HEK293 (cell line): ENCODE results near the gene BORCS5.

Experiments used
- GLIS1 ChIP-seq: fragments of 450-650 bp; formaldehyde crosslinking; IDR thresholded peaks from 2 replicates; pipeline ENCODE4 v1.5.1; 2016; ENCODE audit warnings: missing biosample characterization, missing genetic modification characterization
- HOXC10 ChIP-seq: sonication (generic); formaldehyde crosslinking; IDR thresholded peaks from 2 replicates; pipeline ENCODE4 v1.8.1; 2023; ENCODE audit warnings: mild to moderate bottlenecking, missing genetic modification reagents
- ZBTB8A ChIP-seq: fragments of 450-650 bp; formaldehyde crosslinking; IDR thresholded peaks from 2 replicates; pipeline ENCODE4 v1.5.1; 2016; ENCODE audit warnings: missing biosample characterization, missing genetic modification characterization
- ZEB2 ChIP-seq: fragments of 450-650 bp; formaldehyde crosslinking; IDR thresholded peaks from 2 replicates; pipeline ENCODE4 v1.5.1; 2016; ENCODE audit warnings: missing biosample characterization, missing genetic modification characterization
- ZFP3 ChIP-seq: fragments of 450-650 bp; formaldehyde crosslinking; IDR thresholded peaks from 2 replicates; pipeline ENCODE4 v1.5.1; 2016; ENCODE audit warnings: low read depth, missing biosample characterization, missing genetic modification characterization
- ZNF2 ChIP-seq: fragments of 450-650 bp; formaldehyde crosslinking; IDR thresholded peaks from 2 replicates; pipeline ENCODE4 v1.5.1; 2016; ENCODE audit warnings: missing biosample characterization, missing genetic modification characterization
- ZNF239 ChIP-seq: fragments of 450-650 bp; formaldehyde crosslinking; IDR thresholded peaks from 2 replicates; pipeline ENCODE4 v1.5.1; 2016; ENCODE audit warnings: missing biosample characterization, missing genetic modification characterization
- ZNF416 ChIP-seq: fragments of 450-650 bp; formaldehyde crosslinking; IDR thresholded peaks from 2 replicates; pipeline ENCODE4 v1.5.1; 2016; ENCODE audit warnings: missing biosample characterization, missing genetic modification characterization
- ZNF514 ChIP-seq: fragments of 450-650 bp; formaldehyde crosslinking; IDR thresholded peaks from 2 replicates; pipeline ENCODE4 v1.5.1; 2016; ENCODE audit warnings: missing biosample characterization, missing genetic modification characterization
- ZNF544 ChIP-seq: fragments of 450-650 bp; formaldehyde crosslinking; IDR thresholded peaks from 2 replicates; pipeline ENCODE4 v1.5.0; 2017; ENCODE audit warnings: missing biosample characterization, missing genetic modification characterization
- ZNF560 ChIP-seq: fragments of 450-650 bp; formaldehyde crosslinking; IDR thresholded peaks from 2 replicates; pipeline ENCODE4 v1.5.1; 2017; ENCODE audit warnings: missing biosample characterization, missing genetic modification characterization, borderline replicate concordance
- TF ChIP-seq, protein P1 (sequence below): fragments of 450-650 bp; formaldehyde crosslinking; IDR thresholded peaks from 2 replicates; pipeline ENCODE4 v1.5.1; 2016; ENCODE audit warnings: missing biosample characterization, missing genetic modification characterization
- TF ChIP-seq, protein P2 (sequence below): fragments of 450-650 bp; formaldehyde crosslinking; optimal IDR thresholded peaks from 2 replicates; pipeline ENCODE3; 2016; ENCODE audit warnings: missing biosample characterization, mild to moderate bottlenecking, missing genetic modification characterization
- TF ChIP-seq, protein P3 (sequence below): fragments of 450-650 bp; formaldehyde crosslinking; conservative IDR thresholded peaks from 2 replicates; pipeline ENCODE4 v1.5.1; 2016; ENCODE audit warnings: low read depth, missing biosample characterization, missing genetic modification characterization
- TF ChIP-seq, protein P4 (sequence below): fragments of 450-650 bp; formaldehyde crosslinking; IDR thresholded peaks from 2 replicates; pipeline ENCODE4; 2016; ENCODE audit warnings: missing biosample characterization, missing genetic modification characterization
- TF ChIP-seq, protein P5 (sequence below): fragments of 450-650 bp; formaldehyde crosslinking; IDR thresholded peaks from 2 replicates; pipeline ENCODE4 v1.5.1; 2017; ENCODE audit warnings: missing biosample characterization, missing genetic modification characterization
- TF ChIP-seq, protein P6 (sequence below): fragments of 450-650 bp; formaldehyde crosslinking; IDR thresholded peaks from 2 replicates; pipeline ENCODE4 v1.5.1; 2016; ENCODE audit warnings: missing biosample characterization, missing genetic modification characterization, borderline replicate concordance
- TF ChIP-seq, protein P7 (sequence below): sonication (generic); formaldehyde crosslinking; IDR thresholded peaks from 2 replicates; pipeline ENCODE4 v1.8.1; 2022; ENCODE audit warnings: mild to moderate bottlenecking, moderate library complexity, missing genetic modification reagents

BORCS5 gene

DNA sequence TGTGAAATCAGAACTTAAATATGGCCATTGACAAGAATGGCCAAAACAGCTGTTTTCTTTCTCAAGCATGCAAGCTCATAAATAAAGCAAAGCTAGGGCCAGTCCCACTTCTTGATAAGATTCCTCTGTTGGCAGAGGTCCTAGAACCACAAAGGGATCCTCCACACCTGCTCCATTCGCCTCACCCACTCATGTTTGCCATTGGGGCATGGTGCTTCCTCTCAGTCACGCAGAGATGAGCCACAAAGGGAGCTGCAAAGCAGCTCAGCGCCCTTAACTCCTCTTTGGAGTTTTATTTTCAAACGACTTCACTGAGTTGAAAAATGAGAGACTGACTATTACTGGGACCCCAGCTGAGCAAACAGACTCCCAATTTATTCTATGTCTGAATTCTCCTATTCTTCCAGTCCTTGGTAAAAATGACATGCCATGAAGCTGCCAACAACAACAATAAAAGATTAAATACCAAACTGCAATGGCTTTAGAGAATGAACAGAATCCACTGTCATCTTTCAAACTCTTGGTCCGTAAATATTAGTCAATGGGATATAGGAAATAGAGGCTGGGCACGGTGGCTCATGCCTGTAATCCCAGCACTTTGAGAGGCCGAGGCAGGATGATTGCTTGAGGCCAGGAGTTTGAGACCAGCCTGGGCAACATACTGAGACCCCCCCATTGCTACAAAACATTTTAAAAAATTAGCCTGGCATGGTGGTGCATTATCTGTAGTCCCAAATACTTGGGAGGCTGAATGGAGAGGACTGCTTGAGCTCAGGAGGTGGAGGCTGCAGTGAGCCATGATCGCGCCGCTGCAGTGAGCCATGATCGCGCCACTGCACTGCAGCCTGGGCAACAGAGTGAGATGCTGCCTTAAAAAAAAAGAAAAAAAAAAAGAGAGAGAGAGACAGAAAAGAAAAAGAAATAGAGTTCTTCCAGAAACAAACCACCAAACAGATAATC is 23.2 kb upstream of the BORCS5 start (continued):
- TF ChIP-seq HOXC10 (CRISPR knock-in tag) (no peak), GLIS1 (tag by site-specific recombination) (peak; percentile 60), ZNF514 (tag by site-specific recombination) (peak; percentile 99), ZBTB8A (tag by site-specific recombination) (peak; percentile 17; the same call in 1 of the 2 replicates), ZNF544 (tag by site-specific recombination) (no peak), ZFP3 (tag by site-specific recombination) (no peak), ZNF416 (tag by site-specific recombination) (no peak), ZNF2 (tag by site-specific recombination) (0 out of 2 replicates have a peak, but pooled peaks have one; percentile 12), ZNF239 (no peak), ZNF560 (tag by site-specific recombination) (no peak), ZEB2 (no peak)
- TF ChIP-seq, protein P1, sequence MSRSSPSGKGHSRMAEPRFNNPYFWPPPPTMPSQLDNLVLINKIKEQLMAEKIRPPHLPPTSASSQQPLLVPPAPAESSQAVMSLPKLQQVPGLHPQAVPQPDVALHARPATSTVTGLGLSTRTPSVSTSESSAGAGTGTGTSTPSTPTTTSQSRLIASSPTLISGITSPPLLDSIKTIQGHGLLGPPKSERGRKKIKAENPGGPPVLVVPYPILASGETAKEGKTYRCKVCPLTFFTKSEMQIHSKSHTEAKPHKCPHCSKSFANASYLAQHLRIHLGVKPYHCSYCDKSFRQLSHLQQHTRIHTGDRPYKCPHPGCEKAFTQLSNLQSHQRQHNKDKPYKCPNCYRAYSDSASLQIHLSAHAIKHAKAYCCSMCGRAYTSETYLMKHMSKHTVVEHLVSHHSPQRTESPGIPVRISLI (tag by site-specific recombination) = no peak; the same call in 1 of the 2 replicates
- TF ChIP-seq, protein P2, sequence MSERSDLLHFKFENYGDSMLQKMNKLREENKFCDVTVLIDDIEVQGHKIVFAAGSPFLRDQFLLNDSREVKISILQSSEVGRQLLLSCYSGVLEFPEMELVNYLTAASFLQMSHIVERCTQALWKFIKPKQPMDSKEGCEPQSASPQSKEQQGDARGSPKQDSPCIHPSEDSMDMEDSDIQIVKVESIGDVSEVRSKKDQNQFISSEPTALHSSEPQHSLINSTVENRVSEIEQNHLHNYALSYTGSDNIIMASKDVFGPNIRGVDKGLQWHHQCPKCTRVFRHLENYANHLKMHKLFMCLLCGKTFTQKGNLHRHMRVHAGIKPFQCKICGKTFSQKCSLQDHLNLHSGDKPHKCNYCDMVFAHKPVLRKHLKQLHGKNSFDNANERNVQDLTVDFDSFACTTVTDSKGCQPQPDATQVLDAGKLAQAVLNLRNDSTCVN (tag by site-specific recombination) = no peak
- TF ChIP-seq, protein P3, sequence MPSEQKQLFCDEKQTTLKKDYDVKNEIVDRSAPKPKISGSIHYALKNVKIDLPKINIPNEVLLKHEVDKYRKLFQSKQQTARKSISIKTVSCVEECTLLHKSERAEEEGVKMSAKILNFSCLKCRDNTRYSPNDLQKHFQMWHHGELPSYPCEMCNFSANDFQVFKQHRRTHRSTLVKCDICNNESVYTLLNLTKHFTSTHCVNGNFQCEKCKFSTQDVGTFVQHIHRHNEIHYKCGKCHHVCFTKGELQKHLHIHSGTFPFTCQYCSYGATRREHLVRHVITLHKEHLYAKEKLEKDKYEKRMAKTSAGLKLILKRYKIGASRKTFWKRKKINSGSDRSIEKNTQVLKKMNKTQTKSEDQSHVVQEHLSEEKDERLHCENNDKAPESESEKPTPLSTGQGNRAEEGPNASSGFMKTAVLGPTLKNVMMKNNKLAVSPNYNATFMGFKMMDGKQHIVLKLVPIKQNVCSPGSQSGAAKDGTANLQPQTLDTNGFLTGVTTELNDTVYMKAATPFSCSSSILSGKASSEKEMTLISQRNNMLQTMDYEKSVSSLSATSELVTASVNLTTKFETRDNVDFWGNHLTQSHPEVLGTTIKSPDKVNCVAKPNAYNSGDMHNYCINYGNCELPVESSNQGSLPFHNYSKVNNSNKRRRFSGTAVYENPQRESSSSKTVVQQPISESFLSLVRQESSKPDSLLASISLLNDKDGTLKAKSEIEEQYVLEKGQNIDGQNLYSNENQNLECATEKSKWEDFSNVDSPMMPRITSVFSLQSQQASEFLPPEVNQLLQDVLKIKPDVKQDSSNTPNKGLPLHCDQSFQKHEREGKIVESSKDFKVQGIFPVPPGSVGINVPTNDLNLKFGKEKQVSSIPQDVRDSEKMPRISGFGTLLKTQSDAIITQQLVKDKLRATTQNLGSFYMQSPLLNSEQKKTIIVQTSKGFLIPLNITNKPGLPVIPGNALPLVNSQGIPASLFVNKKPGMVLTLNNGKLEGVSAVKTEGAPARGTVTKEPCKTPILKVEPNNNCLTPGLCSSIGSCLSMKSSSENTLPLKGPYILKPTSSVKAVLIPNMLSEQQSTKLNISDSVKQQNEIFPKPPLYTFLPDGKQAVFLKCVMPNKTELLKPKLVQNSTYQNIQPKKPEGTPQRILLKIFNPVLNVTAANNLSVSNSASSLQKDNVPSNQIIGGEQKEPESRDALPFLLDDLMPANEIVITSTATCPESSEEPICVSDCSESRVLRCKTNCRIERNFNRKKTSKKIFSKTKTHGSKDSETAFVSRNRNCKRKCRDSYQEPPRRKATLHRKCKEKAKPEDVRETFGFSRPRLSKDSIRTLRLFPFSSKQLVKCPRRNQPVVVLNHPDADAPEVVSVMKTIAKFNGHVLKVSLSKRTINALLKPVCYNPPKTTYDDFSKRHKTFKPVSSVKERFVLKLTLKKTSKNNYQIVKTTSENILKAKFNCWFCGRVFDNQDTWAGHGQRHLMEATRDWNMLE (tag by site-specific recombination) = 0 out of 2 replicates have a peak, but pooled peaks have one; percentile 21
- TF ChIP-seq, protein P4, sequence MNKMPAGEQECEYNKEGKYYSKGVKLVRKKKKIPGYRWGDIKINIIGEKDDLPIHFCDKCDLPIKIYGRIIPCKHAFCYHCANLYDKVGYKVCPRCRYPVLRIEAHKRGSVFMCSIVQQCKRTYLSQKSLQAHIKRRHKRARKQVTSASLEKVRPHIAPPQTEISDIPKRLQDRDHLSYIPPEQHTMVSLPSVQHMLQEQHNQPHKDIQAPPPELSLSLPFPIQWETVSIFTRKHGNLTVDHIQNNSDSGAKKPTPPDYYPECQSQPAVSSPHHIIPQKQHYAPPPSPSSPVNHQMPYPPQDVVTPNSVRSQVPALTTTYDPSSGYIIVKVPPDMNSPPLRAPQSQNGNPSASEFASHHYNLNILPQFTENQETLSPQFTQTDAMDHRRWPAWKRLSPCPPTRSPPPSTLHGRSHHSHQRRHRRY (tag by site-specific recombination) = no peak
- TF ChIP-seq, protein P5, sequence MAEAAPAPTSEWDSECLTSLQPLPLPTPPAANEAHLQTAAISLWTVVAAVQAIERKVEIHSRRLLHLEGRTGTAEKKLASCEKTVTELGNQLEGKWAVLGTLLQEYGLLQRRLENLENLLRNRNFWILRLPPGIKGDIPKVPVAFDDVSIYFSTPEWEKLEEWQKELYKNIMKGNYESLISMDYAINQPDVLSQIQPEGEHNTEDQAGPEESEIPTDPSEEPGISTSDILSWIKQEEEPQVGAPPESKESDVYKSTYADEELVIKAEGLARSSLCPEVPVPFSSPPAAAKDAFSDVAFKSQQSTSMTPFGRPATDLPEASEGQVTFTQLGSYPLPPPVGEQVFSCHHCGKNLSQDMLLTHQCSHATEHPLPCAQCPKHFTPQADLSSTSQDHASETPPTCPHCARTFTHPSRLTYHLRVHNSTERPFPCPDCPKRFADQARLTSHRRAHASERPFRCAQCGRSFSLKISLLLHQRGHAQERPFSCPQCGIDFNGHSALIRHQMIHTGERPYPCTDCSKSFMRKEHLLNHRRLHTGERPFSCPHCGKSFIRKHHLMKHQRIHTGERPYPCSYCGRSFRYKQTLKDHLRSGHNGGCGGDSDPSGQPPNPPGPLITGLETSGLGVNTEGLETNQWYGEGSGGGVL (tag by site-specific recombination) = no peak
- TF ChIP-seq, protein P6, sequence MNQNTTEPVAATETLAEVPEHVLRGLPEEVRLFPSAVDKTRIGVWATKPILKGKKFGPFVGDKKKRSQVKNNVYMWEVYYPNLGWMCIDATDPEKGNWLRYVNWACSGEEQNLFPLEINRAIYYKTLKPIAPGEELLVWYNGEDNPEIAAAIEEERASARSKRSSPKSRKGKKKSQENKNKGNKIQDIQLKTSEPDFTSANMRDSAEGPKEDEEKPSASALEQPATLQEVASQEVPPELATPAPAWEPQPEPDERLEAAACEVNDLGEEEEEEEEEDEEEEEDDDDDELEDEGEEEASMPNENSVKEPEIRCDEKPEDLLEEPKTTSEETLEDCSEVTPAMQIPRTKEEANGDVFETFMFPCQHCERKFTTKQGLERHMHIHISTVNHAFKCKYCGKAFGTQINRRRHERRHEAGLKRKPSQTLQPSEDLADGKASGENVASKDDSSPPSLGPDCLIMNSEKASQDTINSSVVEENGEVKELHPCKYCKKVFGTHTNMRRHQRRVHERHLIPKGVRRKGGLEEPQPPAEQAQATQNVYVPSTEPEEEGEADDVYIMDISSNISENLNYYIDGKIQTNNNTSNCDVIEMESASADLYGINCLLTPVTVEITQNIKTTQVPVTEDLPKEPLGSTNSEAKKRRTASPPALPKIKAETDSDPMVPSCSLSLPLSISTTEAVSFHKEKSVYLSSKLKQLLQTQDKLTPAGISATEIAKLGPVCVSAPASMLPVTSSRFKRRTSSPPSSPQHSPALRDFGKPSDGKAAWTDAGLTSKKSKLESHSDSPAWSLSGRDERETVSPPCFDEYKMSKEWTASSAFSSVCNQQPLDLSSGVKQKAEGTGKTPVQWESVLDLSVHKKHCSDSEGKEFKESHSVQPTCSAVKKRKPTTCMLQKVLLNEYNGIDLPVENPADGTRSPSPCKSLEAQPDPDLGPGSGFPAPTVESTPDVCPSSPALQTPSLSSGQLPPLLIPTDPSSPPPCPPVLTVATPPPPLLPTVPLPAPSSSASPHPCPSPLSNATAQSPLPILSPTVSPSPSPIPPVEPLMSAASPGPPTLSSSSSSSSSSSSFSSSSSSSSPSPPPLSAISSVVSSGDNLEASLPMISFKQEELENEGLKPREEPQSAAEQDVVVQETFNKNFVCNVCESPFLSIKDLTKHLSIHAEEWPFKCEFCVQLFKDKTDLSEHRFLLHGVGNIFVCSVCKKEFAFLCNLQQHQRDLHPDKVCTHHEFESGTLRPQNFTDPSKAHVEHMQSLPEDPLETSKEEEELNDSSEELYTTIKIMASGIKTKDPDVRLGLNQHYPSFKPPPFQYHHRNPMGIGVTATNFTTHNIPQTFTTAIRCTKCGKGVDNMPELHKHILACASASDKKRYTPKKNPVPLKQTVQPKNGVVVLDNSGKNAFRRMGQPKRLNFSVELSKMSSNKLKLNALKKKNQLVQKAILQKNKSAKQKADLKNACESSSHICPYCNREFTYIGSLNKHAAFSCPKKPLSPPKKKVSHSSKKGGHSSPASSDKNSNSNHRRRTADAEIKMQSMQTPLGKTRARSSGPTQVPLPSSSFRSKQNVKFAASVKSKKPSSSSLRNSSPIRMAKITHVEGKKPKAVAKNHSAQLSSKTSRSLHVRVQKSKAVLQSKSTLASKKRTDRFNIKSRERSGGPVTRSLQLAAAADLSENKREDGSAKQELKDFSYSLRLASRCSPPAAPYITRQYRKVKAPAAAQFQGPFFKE (tag by site-specific recombination) = no peak
- TF ChIP-seq, protein P7, sequence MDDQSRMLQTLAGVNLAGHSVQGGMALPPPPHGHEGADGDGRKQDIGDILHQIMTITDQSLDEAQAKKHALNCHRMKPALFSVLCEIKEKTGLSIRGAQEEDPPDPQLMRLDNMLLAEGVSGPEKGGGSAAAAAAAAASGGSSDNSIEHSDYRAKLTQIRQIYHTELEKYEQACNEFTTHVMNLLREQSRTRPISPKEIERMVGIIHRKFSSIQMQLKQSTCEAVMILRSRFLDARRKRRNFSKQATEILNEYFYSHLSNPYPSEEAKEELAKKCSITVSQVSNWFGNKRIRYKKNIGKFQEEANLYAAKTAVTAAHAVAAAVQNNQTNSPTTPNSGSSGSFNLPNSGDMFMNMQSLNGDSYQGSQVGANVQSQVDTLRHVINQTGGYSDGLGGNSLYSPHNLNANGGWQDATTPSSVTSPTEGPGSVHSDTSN = no peak
